ENCODE data around the gene PPT2. TPM values are rescaled to one million over a fixed set of nuclear protein-coding genes. Genes with fewer than 3 reads are reported as not detected.

Gene PPT2
- total and polyA plus RNA-seq, 2 of the 8 experiments (the other 6 are each of a cell fraction or from before 2014, with no cell fraction given): 24.1 to 39.5 TPM

DNA sequence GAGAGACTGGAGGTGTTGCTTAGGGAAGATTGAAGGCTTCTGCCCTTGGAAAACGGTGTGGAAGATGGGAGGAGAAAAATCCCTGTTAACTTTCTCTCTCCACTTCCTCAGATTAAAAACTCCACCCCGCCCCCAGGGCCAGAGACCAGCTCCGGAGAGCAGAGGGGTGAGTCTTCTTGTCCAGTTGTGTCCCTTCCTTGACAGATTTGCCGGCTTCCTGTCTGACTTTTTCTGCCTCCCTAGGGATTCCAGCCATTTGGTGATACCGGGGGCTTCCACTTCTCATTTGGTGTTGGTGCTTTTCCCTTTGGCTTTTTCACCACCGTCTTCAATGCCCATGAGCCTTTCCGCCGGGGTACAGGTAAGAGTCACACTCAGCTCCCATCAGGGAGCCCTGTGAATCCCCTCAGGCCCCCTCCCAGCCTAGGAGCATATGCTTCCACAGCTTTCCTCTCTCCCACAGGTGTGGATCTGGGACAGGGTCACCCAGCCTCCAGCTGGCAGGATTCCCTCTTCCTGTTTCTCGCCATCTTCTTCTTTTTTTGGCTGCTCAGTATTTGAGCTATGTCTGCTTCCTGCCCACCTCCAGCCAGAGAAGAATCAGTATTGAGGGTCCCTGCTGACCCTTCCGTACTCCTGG lies 25.9 kb downstream of the PPT2 start:
- no peak overlapping the region for H3K18ac ChIP-seq (ENCODE audit: extremely low read depth, low read length)
- no peak overlapping the region for H4K91ac ChIP-seq (replicated peaks; ENCODE audit: insufficient read length, low read length)
- H3K4me2 ChIP-seq (ENCODE audit: insufficient read depth in 1 of 2, low read depth in 2 of 2, low read length in 2 of 2): peak overlapping the region in 1 of 2 experiments; percentile 100; a peak in 1 of 4 replicates
- no peak overlapping the region for H3K23ac ChIP-seq (ENCODE audit: insufficient read length)
- no peaks in the 10 kb centered on the region for H3K9me3 ChIP-seq (ENCODE audit: insufficient read depth in 2 of 2, low read depth in 1 of 2, low read length in 1 of 2)
- DNase-seq (ENCODE audit: low read depth in 1 of 2, low spot score in 2 of 2) (no peak), FAIRE-seq (no peak)
- H3K56ac ChIP-seq (replicated peaks; ENCODE audit: insufficient read length, low read depth, low read length): no peak overlapping the region
- ChIA-PET POLR2A (ENCODE audit: partially characterized antibody) (interaction anchor here (0.8 to 7.9 kb wide), 6 partner anchors 13 to 353 kb away, joined by 3 to 194 read pairs (median 4); partner anchors contain the start of genes EGFL8, GPSM3, HSPA1B and PBX2), CTCF (ENCODE audit: partially characterized antibody) (interaction anchor here (1.9 to 2.7 kb wide), 2 partner anchors 11 to 16 kb away, joined by 4 to 7 read pairs; partner anchors contain the start of gene PBX2)
- no peaks in the 10 kb centered on the region; a peak in 1 of 7 replicates for H3K27me3 ChIP-seq (replicated peaks in 1 of 4; ENCODE audit: control insufficient read depth in 3 of 4, extremely low read depth in 1 of 4, insufficient read depth in 3 of 4, low read length in 3 of 4)
- H4K5ac ChIP-seq (ENCODE audit: insufficient read length, low read depth, low read length): no peak overlapping the region
- peaks cover 0 to 2% of the 10 kb centered on the region in 2 experiments for H4K20me1 ChIP-seq (replicated peaks in 1 of 2; ENCODE audit: control insufficient read depth in 1 of 2, insufficient read depth in 2 of 2, low read length in 2 of 2)
- H2BK120ac ChIP-seq (replicated peaks; ENCODE audit: low read depth, low read length): no peak overlapping the region
- H2BK5ac ChIP-seq (ENCODE audit: low read depth, low read length): no peak overlapping the region
- no peak overlapping the region for H3K27ac ChIP-seq (ENCODE audit: low read depth, low read length)
- peak overlapping the region in 1 of 4 experiments; percentile 87; a peak in 1 of 7 replicates for H3K9ac ChIP-seq (replicated peaks in 1 of 4; ENCODE audit: extremely low read depth in 1 of 4, low read depth in 3 of 4, low read length in 3 of 4)
- peaks cover under 1 to 13% (median 5%) of the 10 kb centered on the region in 4 experiments; a peak in 6 of 7 replicates for H3K4me1 ChIP-seq (replicated peaks in 1 of 4; ENCODE audit: control insufficient read depth in 3 of 4, insufficient read depth in 4 of 4, low read length in 3 of 4)
- H3K4ac ChIP-seq (replicated peaks; ENCODE audit: insufficient read length, low read depth, low read length): no peak overlapping the region
- WGBS, 2 experiments (ENCODE audit: extremely low coverage in 1 of 2, insufficient coverage in 1 of 2, insufficient read length in 1 of 2, insufficient replicate concordance in 2 of 2, low coverage in 1 of 2, low lambda C conversion rate in 2 of 2, missing lambda C conversion rate in 1 of 2): 87% methylated on average over 10 of the region's 10 CpGs; no CpG with 5 or more reads in 1 of the 2 experiments
- no peak overlapping the region for H2BK12ac ChIP-seq (ENCODE audit: low read depth, low read length)
- H3K23me2 ChIP-seq (ENCODE audit: low read depth, low read length): peaks cover 26% of the 10 kb centered on the region
- no peak overlapping the region for H3K4me3 ChIP-seq (ENCODE audit: extremely low read depth in 1 of 4, insufficient read depth in 2 of 4, low read depth in 3 of 4, low read length in 4 of 4)
- H2BK15ac ChIP-seq (ENCODE audit: low read length): no peak overlapping the region
- no peak overlapping the region for H2AK5ac ChIP-seq (ENCODE audit: low read depth, low read length)
- H2BK20ac ChIP-seq (ENCODE audit: low read length): no peak overlapping the region
- H2AFZ ChIP-seq (ENCODE audit: low read length): no peak overlapping the region
- peaks cover 6% of the 10 kb centered on the region; the same call in 1 of the 2 replicates for H3K79me1 ChIP-seq (ENCODE audit: low read depth, low read length)
- no peak for TF ChIP-seq TCF12 (IDR thresholded peaks at IDR 0.05; ENCODE audit: low read depth, low read length)
- H4K8ac ChIP-seq (ENCODE audit: extremely low read depth, insufficient read depth, low read length): no peak overlapping the region
- H3K36me3 ChIP-seq (ENCODE audit: control insufficient read depth in 2 of 4, insufficient read depth in 4 of 4, low read length in 3 of 4): peaks cover 4 to 27% (median 19%) of the 10 kb centered on the region in 4 experiments; a peak in 7 of 8 replicates
- peaks cover 2 to 21% of the 10 kb centered on the region in 2 experiments; a peak in 3 of 4 replicates for H3K79me2 ChIP-seq (ENCODE audit: control insufficient read depth in 1 of 2, insufficient read depth in 2 of 2, low read length in 2 of 2)
- H3K14ac ChIP-seq (ENCODE audit: insufficient read length): no peak overlapping the region

Data from H1 (cell line).